Stimulated activated CD4-positive, alpha-beta T cell treated with anti-CD3 and anti-CD28 coated beads, Interleukin-4, amount 100 ng/mL, for 48 hours (primary cell): Measurements from ENCODE around the gene TMEM88.
"Not testable (repeated sequence)": the region's sequence is repeated elsewhere in the genome, so short reads cannot be mapped to it uniquely, and the experiment has no call there.

Source experiments
- DNase-seq, 2 donors: peaks; one replicate each; pipeline ENCODE4 v3.0.0-alpha.2; 2020; ENCODE audit warnings: low read depth in 2 of 2

TMEM88 gene, protein sequence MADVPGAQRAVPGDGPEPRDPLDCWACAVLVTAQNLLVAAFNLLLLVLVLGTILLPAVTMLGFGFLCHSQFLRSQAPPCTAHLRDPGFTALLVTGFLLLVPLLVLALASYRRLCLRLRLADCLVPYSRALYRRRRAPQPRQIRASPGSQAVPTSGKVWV

DNA sequence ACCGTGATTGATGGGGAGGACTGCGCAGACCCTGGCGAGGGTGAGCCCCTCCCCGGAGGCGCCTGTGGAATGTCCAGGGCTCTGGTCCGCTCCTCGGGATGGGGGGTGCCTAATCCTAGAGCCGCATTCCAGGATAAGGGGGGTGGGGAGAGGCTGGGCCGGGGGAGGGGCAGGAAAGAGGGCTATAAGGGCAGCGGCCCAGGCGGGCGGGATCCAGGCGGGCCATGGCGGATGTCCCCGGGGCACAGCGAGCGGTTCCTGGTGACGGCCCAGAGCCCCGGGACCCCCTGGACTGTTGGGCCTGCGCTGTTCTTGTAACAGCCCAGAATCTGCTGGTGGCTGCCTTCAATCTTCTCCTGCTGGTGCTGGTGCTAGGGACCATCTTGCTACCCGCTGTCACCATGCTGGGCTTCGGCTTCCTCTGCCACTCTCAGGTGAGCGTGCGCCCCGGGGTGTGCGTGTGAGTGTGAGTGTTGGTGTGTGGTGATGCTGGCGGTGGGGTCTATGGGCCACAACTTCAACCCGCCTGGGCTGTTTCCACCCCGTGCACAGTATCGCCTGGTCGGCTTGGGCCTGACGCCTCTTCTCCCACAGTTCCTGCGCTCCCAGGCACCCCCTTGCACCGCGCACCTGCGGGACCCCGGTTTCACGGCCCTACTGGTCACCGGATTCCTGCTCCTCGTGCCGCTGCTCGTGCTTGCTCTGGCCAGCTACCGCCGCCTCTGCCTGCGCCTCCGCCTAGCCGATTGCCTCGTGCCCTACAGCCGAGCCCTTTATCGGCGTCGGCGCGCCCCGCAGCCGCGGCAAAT is at the start of gene TMEM88:
Gene TMEM88 (plus strand): TSS at position 216 of the 809 bp plus-strand sequence. CDS start 9 bp downstream, at position 225.
- no peak for DNase-seq

DNA sequence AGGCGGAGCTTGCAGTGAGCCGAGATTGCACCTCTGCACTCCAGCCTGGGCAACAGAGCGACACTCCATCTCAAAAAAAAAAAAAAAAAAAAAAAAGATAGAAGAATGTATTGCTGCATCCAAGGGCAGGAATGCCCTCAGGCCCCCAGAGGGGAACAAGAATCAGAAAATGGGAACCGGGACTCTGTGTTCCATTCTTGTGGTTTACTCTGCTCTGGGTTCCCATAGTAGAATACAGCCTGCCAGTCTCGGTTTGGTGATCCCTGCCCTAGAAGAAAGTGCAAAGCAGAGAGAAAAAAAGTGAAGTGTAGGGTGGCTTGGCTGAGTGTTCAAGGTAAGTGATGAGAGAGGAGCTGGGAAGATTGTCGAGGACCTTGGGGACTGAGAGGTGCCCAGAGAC is 48.3 kb upstream of the TMEM88 start:
- no peak for DNase-seq

DNA sequence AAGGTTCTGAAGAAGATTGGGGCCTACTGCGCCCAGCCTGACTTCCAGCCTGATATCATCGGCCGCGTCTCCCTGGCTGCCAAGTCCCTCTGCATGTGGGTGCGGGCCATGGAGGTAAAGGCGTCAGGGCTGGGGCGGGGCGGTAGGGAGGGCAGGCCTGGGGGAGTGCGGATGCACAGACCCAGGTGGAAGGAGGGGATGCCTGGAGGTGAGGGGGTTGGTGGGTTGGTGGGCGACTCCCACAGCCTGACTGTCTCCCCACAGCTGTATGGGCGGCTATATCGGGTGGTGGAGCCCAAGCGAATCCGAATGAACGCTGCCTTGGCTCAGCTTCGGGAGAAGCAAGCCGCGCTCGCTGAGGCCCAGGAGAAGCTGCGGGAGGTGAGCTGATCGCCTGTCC is 47.7 kb upstream of the TMEM88 start:
- DNase-seq = no peak

DNA sequence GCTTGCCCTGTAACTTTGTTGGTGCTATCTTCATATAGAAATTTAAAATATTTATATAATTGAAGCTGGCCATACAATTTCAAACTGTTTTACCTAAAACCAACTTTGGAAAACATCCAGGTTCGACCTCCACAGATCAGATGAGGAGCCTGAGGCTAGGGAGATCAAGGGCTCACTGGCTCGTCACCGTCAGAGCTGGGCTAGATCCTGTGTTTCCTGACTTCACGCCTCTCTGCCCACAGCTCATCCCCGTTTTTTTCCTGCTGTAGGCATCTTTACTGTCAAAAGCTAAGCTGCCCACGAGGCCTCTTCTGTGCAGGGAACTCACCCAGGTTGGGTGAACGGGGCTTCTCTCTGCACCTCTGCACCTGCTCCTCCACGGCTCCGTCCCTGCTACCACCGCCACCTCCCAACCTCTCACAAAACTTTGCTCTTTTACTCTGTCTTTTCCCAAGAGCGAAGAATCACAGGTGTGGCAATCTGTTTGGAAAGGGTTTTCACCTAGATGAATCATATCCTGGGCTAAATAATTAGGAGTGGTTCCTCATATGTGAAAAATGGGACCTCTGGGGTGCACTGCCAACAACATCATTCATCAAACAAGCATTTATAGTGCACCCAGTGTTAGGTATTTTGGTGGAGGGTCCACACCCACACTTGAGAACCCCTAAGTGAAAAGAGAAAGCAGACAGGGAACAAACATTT is 45.6 kb upstream of the TMEM88 start:
- no peak for DNase-seq

DNA sequence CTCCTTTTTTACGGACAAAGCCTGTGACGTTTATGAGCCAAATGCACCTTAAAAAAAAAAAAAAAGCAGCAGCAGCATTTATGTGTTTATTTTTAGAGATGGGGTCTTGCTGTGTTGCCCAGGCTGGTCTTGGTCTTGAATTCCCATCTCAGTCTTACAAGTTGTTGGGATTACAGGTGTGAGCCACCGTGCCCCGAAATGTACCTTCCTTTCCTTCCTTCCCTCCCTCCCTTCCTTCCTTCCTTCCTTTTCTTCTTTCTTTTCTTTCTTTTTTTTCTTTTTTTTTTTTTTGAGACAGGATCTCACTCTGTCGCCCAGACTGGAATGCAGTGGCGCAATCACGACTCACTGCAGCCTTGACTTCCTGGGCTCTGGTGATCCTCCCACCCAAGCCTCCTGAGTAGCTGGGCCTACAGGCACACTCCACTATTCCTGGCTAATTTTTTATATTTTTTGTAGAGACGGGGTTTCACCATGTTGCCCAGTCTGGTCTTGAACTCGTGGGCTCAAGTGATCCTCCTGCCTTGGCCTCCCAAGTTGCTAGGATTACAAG is 45.0 kb upstream of the TMEM88 start:
- not testable (repeated sequence) for DNase-seq

DNA sequence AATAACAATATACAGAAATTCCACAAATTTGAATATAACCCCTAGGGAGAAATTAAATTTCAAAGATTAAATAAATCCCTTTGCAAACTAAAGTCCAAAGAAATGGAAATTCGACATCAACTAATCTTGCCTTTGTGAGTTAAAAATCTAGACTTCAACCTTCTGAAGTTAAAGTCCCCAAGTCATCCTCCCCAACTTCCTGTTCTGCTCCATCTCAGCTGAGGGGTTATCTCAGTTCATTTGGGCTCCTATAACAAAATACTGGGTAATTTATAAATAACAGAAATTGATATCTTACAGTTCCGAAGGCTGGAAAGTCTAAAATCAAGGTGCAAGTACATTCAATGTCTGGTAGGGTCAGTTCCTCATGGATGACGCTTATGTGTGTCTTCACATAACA is 43.6 kb upstream of the TMEM88 start:
- no peak for DNase-seq

DNA sequence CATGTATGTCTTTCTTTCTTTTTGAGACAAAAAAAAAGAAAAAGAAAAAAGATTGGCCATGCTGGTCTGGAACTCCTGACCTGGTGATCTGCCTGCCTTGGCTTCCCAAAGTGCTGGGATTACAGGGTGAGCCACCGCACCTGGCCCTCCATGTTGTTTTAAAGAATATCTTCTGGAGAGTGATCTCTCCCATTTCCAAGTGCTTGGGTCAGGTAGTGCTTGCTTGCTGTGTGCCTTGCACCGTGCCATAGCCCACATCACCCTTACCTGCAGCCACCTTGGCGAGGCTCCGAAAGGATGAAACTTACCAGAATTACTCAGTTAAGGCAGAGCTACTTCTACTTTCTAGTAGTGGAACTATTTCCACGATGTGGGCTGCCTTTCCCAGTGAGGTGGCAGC is 39.9 kb upstream of the TMEM88 start:
- no peak for DNase-seq

DNA sequence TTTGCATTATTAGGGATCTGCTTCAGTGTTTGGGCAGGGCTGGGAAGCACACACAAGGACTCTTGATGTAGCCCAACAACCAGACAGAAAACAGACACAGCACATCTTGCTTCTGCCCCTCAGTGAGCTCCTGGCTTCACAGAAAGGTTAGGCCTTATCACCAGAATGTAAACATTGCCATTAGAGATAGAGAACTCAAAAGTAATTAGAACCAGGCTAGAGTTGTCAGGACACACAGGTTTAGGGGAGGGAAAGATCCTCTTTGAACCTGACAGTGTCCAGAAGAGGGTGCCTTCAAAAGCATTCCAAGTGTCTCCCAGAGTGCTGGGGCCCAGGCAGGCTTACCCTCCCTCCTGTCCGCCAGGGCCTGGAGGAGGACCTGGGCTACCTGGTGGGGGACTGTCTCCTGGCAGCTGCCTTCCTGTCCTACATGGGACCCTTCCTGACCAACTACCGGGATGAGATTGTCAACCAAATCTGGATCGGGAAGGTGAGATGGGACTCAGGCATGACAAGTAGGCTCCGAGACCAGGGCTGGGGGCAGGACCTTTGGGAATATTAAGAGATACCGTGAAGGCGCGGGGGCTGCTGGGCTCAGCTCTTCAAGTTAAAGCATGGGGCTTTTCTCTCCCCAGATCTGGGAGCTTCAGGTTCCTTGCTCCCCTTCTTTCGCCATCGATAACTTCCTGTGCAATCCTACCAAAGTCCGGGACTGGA is 37.8 kb upstream of the TMEM88 start:
- DNase-seq = no peak

DNA sequence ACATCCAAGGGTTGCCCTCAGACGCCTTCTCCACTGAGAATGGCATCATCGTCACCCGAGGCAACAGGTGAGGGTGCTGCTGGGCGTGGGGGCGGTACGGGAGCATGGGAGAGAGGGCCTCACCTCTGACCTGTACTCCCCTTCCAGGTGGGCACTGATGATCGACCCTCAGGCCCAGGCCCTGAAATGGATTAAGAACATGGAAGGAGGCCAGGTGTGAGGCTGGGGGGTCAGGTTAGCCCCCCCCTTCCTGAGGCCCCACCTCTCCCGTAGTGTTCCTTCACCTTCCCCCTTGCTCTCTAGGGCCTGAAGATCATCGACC is 37.3 kb upstream of the TMEM88 start:
- no peak for DNase-seq

DNA sequence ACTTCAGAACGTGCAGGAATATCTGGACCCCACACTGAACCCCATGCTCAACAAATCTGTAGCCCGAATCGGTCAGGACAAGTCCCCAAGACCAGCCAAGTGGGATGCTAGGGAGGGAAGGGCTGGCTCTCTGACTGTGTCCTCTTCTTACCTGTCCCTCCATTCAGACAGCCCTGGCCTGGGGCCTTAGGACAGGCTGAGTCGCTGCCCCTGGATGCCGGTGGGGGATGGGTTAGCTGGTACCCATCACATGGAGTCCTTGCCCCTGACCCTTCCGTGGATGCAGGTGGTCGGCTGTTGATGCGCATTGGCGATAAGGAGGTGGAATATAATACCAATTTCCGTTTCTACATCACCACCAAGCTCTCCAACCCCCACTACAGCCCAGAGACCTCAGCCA is 36.8 kb upstream of the TMEM88 start:
- DNase-seq = no peak

DNA sequence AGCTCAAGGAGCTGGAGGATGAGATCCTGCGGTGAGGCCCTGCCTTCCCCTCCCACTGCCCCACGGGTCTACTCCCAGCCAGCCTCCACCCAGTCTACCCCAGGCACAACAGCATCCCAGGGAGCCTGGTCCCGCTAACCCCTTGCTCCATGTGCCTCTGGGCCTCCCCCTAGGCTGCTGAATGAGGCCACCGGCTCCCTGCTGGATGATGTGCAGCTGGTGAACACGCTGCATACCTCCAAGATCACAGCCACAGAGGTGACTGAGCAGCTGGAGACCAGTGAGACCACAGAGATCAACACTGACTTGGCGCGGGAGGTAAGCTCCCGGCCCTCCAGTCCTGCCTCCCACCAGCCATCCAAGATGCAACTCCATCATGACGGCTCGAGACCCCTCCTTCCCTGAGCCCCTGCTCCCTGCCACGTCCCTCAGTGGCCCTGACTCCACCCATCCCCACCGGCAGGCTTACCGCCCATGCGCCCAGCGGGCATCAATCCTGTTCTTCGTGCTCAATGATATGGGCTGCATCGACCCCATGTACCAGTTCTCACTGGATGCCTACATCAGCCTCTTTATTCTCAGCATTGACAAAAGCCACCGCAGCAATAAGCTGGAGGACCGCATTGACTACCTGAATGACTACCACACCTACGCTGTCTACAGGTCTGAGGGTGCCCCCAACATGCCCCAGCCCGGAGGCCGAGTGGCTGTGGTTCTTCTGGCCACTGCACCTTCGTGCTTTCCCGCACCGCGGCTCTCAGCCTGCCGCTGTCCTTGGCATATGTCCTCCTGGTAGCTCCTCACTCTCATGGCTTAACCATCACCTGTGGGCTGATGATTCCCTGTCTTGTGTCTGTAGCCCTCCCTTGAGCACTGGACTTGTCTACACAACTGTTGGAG is 35.9 kb upstream of the TMEM88 start:
- DNase-seq = no peak

DNA sequence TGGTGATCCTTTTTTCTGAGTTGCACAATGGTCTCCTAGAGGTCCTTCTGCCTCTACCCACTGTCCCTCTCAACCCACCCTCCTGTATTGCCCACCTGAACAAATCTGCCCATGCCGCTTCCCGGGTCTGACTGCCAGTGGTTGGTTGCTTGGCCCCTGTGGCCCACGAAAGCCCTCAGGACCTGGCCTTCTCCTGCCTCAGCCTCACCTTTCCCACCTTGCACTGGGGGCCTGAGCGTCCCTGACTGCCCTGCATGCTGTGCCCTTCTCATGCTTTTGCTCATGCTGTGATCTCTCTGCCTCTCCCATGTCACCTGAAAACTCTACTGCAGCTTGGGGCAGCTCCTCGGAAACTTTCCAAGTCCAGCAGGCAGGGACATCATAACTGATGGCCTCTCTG is 34.6 kb upstream of the TMEM88 start:
- DNase-seq = no peak

DNA sequence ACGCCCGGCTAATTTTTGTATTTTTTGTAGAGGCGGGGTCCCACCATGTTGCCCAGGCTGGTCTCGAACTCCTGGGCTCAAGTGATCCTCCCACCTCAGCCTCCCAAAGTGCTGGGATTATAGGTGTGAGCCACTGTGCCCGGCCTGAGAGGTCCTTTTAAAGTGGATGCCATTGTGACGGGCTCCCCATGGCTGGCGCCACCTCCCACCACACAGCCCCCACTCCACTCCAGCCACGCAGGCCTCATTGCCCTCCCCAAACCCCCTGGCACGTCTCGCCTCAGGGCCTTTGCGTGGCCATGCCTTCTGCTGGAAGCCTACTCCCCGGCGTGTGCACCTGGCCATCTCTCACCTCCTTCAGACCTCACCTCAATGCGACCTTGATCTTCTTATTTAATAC is 32.7 kb upstream of the TMEM88 start:
- DNase-seq = no peak

DNA sequence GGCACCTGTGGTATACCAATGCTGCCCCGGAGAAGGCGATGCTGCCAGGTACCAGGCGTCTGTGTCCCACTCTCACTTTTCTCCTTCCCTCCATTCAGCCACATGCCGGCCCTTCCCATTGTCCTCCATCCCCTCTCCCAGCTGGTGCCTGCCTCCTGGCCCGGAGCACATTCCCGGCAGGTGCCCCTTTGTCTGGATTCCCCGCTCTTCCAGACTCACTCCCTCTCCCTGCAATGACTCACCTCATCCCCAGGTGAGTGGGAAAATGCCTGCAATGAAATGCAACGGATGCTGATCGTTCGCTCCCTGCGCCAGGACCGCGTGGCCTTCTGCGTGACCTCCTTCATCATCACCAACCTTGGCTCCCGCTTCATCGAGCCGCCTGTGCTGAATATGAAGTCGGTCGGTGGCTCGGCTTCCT is 31.3 kb upstream of the TMEM88 start:
- DNase-seq = no peak

DNA sequence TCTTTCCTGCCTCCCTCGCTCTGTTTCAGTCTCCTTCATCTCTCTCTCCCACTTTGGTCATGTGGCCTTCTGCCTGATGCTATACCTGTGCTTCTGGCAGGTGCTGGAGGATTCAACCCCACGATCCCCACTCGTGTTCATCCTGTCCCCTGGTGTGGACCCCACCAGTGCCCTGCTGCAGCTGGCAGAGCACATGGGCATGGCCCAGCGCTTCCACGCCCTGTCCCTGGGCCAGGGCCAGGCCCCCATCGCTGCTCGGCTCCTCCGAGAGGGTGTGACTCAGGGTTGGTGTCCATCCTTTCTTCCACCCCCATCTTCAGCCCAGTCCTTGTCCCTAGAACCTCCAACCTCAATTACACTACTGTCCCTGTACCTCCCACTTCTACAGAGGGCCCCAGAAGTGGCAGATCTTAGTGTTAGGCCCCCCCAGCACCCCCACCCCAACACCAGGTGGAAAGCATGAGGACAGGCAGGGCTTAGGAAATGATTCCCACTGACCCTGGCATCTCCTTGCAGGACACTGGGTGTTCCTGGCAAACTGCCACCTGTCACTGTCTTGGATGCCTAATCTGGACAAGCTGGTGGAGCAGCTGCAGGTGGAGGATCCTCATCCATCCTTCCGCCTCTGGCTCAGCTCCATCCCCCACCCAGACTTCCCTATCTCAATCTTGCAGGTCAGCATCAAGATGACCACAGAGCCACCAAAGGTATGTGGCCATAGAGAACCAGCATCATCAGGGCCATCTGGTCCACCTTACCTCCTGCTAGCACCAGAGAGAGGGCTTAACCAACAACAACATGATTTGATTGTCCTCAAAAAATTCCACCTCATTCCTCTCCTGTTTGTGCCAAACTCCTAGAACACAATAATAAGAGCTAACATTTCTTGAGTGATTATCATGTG is 30.6 kb upstream of the TMEM88 start:
- DNase-seq = no peak

DNA sequence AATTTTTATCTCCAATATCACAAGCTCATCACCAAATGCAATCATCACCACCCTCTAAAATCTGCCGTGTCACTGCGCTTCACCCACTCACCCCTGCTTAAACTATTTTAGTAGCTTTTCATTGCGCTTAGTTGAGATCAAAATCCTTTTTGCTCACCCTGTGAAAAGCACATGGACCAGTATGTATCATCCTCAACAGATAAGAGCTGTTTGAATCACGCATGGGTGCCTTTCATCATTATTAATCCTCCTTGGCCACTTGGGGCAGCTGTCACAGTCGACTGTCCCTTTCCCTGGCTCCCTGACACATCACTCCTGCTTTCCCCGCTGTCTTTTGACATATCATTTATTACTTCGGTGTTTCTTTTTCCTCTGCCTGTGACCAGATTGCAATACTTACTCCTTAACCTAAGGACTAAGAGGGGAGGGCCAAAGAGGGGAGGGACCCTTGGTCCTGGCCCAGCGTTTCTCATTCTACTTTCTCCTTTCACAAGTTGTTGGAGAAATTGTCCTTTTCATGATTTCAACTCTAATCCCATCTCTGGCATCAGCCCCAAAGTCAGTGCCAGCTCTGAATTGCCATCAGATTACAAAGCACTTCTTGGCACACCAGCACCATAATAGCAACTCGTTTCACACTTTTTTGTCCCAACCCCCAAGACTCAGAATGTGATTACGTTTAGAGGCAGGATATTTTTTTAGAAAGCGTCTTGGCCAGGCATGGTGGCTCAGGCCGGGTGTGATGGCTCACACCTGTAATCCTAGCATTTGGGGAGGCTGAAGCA is 29.5 kb upstream of the TMEM88 start:
- DNase-seq = no peak

DNA sequence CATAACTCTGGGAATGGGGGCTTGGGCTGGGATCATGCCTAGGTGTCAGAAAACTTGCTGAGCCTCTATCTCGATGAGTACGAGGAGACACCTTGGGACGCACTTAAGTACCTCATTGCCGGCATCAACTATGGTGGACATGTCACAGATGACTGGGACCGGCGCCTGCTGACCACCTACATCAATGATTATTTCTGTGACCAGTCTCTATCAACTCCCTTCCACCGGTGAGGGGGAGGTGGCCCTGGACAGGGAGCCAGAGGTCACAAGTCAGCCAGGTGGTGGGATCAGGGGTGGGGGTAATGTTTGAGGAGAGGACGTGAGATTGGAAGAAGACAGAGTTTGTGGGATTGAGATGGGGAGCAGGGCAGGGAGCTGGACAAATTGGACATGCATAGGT is 24.2 kb upstream of the TMEM88 start:
- no peak for DNase-seq

DNA sequence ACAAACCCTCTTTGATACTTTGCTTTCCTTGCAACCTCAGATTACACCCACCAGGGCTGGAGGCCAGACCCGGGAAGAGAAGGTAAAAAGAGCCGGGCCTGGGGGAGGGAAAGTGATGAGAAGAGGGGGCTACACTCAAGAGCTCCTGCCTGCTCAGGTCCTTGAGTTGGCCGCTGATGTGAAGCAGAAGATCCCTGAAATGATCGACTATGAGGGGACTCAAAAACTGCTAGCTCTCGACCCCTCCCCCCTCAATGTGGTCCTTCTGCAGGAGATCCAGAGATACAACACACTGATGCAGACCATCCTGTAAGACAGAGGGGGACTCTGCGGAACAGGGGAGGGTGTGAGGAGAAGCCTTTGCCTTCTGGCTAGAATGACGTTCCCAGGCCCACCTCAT is 23.6 kb upstream of the TMEM88 start:
- DNase-seq = no peak

DNA sequence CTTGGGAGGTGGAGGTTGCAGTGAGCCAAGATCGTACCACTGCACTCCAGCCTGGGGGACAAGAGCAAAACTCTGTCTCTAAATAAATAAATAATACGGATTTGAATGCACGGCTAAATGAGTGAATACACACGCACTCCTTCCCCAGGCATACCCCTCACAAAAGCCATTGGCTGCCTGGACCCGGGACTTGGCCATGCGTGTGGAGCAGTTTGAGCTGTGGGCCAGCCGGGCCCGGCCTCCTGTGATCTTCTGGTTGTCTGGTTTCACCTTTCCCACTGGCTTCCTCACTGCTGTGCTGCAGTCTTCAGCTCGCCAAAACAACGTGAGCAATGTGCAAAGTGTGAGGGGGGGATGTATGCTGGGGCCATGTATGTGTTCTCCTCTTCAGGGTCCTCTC is 22.4 kb upstream of the TMEM88 start:
- no peak for DNase-seq
